Tibial artery (tissue), 4 donors: ENCODE results near the gene IGSF6.

ENCODE experiments used
- DNase-seq, 2 donors: peaks; one replicate each; pipeline ENCODE4 v3.0.0-alpha.2; 2019
- H3K27ac ChIP-seq, 2 donors: fragments of 200-600 bp; sonication (generic) in 1 of 2; 1 replicate in 1 of 2; 2 replicates in 1 of 2; pipeline ENCODE4 v1.5.1; 2018 to 2019; ENCODE audit warnings: mild to moderate bottlenecking in 1 of 2
- H3K27me3 ChIP-seq, 2 donors: fragments of 200-600 bp; sonication (generic) in 1 of 2; one replicate each; pipeline versions ENCODE4 v1.5.1 to v1.6.0; 2016 to 2019
- H3K36me3 ChIP-seq, 3 donors: fragments of 200-600 bp; sonication (generic) in 2 of 3; one replicate each; pipeline ENCODE4 v1.5.1; 2016 to 2019; ENCODE audit warnings: mild to moderate bottlenecking in 2 of 3
- H3K4me1 ChIP-seq, 4 donors: fragments of 200-600 bp; sonication (generic) in 2 of 4; 1 replicate in 3 of 4; 2 replicates in 1 of 4; pipeline ENCODE4 v1.5.1; 2016 to 2019
- H3K4me3 ChIP-seq, 2 donors: fragments of 200-600 bp; sonication (generic) in 1 of 2; 1 replicate in 1 of 2; 2 replicates in 1 of 2; pipeline ENCODE4 v1.5.1; 2018 to 2019; ENCODE audit warnings: mild to moderate bottlenecking in 2 of 2
- H3K9me3 ChIP-seq, 3 donors: fragments of 200-600 bp; sonication (generic) in 1 of 3; one replicate each; pipeline ENCODE4 v1.5.1; 2016 to 2019
- intact Hi-C: fragments of 100-400 bp; cut with DNase I; formaldehyde crosslinking; loops from one replicate; pipeline ENCODE4 v1.15.0; 2023; ENCODE audit warnings: low total_unique reads
- TF ChIP-seq, protein P1 (sequence below), 2 experiments: fragments of 200-600 bp in 1 of 2; fragments of 450-650 bp in 1 of 2; IDR thresholded peaks; one replicate each; pipeline ENCODE4 v1.5.1; 2017 to 2019; ENCODE audit warnings: antibody characterized with exemption in 2 of 2, mild to moderate bottlenecking in 1 of 2, moderate library complexity in 1 of 2

IGSF6 gene

DNA sequence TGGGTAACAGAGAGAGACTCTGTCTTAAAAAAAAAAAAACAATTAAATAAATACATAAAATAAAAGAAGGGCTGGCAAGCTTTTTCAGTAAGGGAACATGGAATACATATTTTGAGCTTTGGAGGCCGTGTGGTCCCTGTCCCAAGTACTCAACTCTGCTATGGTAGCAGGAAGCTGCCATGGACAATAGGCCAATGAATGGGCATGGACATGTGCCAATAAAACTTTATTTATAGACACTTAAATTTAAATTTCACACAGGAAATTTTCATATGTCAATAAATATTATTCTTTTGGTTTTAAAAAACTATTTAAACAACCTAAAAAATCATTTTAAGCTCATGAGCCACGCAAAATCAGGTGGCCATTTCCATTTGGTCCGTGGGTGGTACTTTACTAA lies 15.2 kb upstream of the IGSF6 start:
- intact Hi-C loops, result no loop called here
- H3K27ac ChIP-seq, result no peak overlapping the region

GRCh38 chr16:21666772-21667171 lies 14.4 kb upstream of the IGSF6 start:
- H3K4me1 ChIP-seq, result peaks cover 0 to 7% (median 6%) of the 10 kb centered on the region in 4 donors
- TF ChIP-seq, protein P1, sequence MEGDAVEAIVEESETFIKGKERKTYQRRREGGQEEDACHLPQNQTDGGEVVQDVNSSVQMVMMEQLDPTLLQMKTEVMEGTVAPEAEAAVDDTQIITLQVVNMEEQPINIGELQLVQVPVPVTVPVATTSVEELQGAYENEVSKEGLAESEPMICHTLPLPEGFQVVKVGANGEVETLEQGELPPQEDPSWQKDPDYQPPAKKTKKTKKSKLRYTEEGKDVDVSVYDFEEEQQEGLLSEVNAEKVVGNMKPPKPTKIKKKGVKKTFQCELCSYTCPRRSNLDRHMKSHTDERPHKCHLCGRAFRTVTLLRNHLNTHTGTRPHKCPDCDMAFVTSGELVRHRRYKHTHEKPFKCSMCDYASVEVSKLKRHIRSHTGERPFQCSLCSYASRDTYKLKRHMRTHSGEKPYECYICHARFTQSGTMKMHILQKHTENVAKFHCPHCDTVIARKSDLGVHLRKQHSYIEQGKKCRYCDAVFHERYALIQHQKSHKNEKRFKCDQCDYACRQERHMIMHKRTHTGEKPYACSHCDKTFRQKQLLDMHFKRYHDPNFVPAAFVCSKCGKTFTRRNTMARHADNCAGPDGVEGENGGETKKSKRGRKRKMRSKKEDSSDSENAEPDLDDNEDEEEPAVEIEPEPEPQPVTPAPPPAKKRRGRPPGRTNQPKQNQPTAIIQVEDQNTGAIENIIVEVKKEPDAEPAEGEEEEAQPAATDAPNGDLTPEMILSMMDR (IDR thresholded peaks at IDR 0.05), result no peak
- intact Hi-C loops, result no loop called here
- H3K4me3 ChIP-seq, result no peak overlapping the region
- H3K9me3 ChIP-seq, result no peaks in the 10 kb centered on the region
- DNase-seq, result no peak
- peaks cover 4 to 23% of the 10 kb centered on the region in 2 donors for H3K27me3 ChIP-seq
- H3K36me3 ChIP-seq, result no peaks in the 10 kb centered on the region
- H3K27ac ChIP-seq, result no peak overlapping the region

More for the DNA sequence above, 15.2 kb upstream of the IGSF6 start:
- peaks cover 0 to 7% (median 6%) of the 10 kb centered on the region in 4 donors for H3K4me1 ChIP-seq
- no peak overlapping the region for H3K4me3 ChIP-seq
- H3K36me3 ChIP-seq, result no peaks in the 10 kb centered on the region
- no peaks in the 10 kb centered on the region for H3K9me3 ChIP-seq
- H3K27me3 ChIP-seq, result peaks cover 4 to 23% of the 10 kb centered on the region in 2 donors
- TF ChIP-seq, protein P1 (IDR thresholded peaks at IDR 0.05), result no peak
- no peak for DNase-seq

- peaks cover 4 to 23% of the 10 kb centered on the region in 2 donors for H3K27me3 ChIP-seq
- H3K27ac ChIP-seq, result no peak overlapping the region
- intact Hi-C loops, result no loop called here
- no peaks in the 10 kb centered on the region for H3K36me3 ChIP-seq
- no peaks in the 10 kb centered on the region for H3K9me3 ChIP-seq
- H3K4me1 ChIP-seq, result peaks cover 0 to 7% (median 6%) of the 10 kb centered on the region in 4 donors
- H3K4me3 ChIP-seq, result no peak overlapping the region
- TF ChIP-seq, protein P1 (IDR thresholded peaks at IDR 0.05), result no peak
- DNase-seq, result no peak
Observed at GRCh38 chr16:21664801-21665492, 12.5 kb upstream of the IGSF6 start.

DNA sequence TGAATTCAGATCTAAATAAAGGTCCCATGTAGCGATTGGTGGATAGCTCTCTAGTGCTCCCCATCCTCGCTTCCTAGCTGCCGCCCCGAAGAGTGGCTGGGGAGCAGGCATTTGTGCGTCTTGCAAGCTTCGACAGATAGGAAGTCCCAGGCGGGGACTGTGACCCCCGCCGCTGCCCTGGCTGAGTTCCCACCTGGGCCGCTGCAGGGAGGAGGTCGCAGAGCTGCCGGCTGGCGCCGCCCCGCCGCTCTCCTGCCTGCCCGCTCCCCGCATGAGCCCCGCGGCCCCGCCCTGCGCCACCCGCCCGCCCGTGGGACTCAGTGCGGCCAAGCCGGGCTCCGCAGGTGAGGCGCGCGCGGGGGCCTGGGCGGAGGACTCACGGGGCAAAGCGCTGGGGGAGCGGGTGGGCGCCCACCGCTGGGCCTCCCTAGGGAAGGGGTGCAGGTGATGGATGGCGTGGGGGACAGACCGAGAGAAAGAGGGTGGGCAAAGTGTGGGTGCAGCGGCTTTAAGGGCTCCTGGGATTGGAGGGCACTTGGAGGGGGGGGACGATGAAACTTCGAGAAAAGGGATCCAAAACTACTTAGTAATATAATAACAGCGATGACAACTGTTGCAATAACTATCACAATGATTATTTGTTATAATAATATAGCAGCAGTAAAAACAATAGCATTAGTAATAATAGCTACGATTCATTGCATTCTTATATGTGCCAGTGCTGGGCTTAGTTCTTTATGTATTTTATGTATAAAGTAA lies 11.7 kb upstream of the IGSF6 start, which contains the start of gene OTOA:
OTOA (plus strand) TSS at position 80 of the 759 bp plus-strand sequence. CDS start 14,547 bp downstream, outside the sequence.
- TF ChIP-seq, protein P1 (IDR thresholded peaks at IDR 0.05), result no peak
- no peaks in the 10 kb centered on the region for H3K36me3 ChIP-seq
- H3K4me3 ChIP-seq, result peak within 1 kb of the TSS in 1 of 2 donors; percentile 33
- no peaks in the 10 kb centered on the region for H3K9me3 ChIP-seq
- H3K27me3 ChIP-seq, result peaks cover 4 to 23% of the 10 kb centered on the region in 2 donors
- DNase-seq, result no peak
- H3K27ac ChIP-seq, result no peak within 1 kb of the TSS
- H3K4me1 ChIP-seq, result peaks cover 0 to 7% (median 6%) of the 10 kb centered on the region in 4 donors
- intact Hi-C loops, result no loop called here

GRCh38 chr16:21659124-21659523 lies 6.7 kb upstream of the IGSF6 start:
- peaks cover 0 to 5% (median 4%) of the 10 kb centered on the region in 4 donors for H3K4me1 ChIP-seq
- H3K4me3 ChIP-seq, result no peak overlapping the region
- no peak overlapping the region for H3K27ac ChIP-seq
- intact Hi-C loops, result loop anchor here (5.0 kb wide), 1 partner anchor 48 kb away; no protein-coding TSS in a partner anchor
- H3K9me3 ChIP-seq, result no peaks in the 10 kb centered on the region
- DNase-seq, result no peak
- peaks cover 2 to 6% of the 10 kb centered on the region in 2 donors for H3K27me3 ChIP-seq
- TF ChIP-seq, protein P1 (IDR thresholded peaks at IDR 0.05), result no peak
- H3K36me3 ChIP-seq, result peaks cover 0 to 8% (median 2%) of the 10 kb centered on the region in 3 donors
